GM19452 (cell line): ENCODE measurements around the gene TARBP2.

Source experiments
- ATAC-seq: cut with Tn5 transposase; IDR thresholded peaks from one replicate; pipeline ENCODE4 v1.9.1; 2021; ENCODE audit not compliant: unreplicated experiment

TARBP2 gene

DNA sequence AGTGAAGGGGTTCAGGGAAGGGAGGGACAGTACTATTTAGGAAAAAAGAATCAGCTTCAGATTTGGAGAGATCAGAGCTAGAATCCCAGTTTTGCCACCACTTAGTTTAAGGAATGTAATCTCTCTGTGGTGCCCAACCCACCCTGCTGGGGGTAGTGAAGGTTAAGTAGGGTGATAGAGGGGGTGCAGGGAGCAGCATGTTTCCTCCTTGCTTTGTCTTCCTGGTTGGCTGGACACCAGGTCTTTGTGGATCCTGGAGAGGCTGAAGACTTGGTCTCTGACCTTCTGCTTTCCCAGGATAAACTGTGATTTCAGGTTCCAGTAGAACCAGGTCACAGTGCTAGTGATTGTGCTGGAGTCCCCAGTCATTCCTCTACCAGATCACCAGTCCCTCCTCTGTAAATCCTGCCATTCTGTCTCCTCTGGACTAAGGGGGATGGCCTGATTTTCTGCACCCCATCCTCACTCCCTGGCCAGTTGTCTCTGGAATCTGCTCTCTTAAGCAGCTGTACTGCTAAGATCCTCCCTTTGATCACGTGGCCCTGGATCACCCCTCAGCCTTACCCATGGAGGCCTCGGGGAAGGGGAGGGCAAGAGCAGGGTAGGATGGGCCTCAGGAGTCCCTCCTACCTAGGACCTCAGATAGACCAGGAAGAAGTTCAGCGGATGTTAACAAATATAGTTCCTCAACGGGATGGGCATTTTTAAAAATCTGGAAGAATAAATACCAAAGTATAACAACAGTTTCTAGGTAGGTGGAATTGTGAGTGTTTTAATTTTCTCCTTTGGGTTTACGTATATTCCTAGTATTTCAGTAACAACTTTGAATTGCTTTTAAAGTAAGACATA lies 5.0 kb upstream of the TARBP2 start:
- no peak for ATAC-seq

DNA sequence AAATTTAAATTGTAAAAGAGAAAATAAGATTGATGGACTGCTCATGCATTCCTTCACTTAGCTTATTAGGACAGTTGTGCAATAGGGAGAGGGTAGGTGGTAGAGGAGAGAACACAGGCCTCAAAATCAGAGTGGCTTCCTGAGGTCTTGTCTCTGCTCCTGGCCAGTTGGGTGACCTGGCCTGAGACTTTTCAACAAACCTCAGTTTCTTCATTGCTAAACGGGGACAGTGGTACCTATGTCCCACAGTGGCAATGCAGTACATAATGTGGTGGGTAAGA lies 4.4 kb upstream of the TARBP2 start:
- no peak for ATAC-seq

DNA sequence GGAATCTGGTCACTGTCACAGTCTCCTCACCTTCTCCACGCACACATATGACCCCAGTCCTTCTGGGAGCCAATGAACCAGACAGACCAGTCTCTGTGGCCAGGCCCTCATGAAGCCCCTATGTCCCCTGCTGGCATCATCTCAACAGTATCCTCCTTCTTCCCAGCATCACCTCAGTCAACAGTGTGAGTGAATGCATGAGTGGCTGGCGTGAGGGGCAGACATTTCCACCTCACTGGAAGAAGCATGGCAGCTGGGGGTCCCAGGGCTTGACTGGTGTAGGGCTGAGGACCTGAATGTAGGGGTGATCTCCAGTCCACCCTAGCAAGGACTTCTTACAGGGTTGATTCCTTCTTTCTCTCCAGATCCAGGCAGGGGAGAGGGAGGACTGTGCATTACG lies 3.6 kb upstream of the TARBP2 start:
- no peak for ATAC-seq

DNA sequence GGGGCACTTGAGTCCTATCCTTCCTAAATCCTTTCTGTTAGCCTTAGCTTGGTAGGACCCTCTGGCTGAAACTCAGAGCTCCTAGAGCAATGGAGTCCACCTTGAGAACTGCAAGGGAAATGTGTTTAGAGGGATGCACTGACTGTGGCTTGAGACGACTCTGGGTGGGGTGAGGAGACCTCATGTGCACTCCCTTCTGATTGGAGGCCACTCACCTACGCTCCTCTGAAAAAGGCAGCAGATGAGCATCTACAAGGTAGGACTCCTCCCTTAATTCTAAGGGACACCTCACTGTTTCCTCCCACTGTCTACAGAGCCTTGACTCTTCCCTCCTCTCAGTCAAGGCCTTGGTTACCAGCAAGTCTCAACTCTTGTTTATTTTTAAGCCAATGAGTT lies 2.9 kb upstream of the TARBP2 start:
- ATAC-seq: no peak

DNA sequence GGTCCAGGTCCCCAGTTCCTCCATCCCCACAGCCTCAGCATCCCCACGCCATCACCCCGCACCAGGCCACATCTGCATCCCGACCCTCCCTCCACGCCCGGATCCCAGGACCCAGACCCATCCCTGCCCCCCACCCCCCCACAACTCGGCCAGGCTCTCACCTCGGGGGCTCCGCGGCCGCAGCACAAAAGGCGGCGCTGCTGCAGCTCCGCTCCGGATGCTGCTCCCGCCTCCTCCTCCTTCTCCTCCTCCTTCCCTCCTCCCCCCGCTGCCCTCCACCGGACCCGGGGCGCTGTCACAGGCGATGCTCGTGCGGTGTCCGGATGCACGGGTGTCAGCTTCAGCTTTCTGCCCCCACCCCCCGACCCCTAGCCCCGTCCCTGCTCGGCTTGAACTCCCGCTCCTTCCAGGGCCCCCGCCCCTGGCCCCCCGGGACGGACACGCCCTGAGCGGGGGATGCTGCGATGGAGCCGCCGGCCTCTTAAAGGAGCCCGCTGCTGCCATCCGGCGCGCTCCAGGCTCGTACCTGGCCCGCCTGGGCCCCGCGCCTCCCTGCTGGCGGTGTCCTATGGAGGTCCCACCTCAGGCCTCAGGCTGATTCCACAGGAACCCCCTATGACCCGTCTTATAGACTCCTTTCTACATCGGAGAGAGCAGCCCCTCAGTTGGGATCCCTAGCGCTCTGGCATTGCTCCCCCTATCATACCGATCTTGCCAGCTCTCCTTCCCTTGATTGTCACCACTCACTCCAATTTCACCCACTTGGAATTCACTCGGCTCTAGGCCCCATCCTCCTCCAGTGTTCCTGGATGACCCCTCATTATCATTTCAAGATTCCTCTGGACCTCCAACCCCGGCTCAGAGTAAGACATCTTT lies 1.6 kb upstream of the TARBP2 start, which contains the start of gene MAP3K12:
TSS of gene MAP3K12 (minus strand) at position 193 of the 876 bp plus-strand sequence. CDS start 12,067 bp downstream, outside the sequence.
- no peak for ATAC-seq

DNA sequence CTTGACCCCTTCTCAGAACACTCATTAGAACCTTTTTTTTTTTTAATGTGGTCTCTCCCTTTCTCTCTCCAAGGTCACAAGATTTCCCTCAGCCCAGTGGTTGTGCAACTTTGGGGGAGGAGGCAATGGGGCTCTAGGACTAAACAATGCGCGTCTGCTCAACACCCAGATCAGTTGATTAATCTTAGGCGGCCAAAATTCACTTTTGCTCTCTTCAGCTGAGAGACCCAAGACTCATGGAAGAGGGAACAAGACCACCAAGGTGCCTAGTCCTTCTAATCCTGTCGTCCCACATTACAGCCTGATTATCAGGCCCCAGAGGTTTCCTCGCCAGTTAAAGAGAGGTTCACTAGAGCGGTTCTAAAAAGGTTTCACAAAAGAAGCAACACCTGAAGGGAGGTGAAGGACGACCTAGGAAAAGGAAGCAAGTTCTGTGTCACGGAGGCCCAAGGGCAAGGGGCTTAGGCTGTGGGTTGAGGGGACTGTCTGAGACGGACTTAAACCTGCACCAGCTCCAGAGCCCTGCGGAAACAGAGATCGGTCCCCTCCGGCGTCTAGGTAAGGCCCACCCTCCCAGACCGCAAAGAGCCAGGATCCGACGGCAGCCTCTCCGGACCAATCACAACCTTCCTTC lies 824 bp upstream of the TARBP2 start:
- no peak for ATAC-seq

DNA sequence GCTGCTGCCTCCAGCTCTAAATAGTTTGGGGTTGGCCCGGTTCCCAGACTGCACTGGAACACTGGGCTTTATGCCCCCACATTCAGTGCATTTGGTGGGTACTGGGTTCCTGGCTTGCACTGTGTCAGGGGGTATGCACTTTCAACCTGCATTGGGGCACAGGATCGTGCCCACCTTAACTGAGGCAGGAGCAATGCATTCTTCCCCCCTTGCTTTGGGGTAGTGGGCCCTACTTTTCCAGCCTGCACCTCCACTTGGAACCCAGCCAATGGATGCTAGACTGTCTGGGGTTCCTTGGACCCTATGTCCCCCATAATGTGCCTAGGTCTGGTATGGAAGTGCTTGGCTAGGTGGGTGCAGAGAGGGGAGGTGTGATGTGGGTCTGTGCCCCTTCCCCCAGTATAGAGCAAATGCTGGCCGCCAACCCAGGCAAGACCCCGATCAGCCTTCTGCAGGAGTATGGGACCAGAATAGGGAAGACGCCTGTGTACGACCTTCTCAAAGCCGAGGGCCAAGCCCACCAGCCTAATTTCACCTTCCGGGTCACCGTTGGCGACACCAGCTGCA lies 615 bp downstream of the TARBP2 start:
- ATAC-seq: no peak

DNA sequence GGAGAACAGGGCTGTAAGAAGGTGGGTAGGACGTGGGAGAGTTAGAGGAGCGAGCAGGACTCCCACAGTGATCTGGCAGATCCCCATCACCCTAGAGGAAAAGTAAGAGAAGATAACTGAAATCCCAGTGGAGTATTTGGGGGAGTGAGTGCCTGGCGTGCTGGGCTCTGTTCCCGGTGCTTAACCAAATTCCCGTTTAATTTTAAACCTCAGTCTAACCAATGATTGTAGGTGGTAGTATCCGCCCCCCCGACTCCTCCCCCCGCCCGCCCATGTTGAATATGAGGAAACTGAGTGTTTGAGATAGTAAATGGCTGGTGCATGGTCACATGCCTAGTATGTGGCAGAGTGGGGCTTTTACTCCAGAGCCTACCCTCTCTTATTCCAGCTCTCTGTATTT lies 1.2 kb downstream of the TARBP2 start:
- no peak for ATAC-seq

DNA sequence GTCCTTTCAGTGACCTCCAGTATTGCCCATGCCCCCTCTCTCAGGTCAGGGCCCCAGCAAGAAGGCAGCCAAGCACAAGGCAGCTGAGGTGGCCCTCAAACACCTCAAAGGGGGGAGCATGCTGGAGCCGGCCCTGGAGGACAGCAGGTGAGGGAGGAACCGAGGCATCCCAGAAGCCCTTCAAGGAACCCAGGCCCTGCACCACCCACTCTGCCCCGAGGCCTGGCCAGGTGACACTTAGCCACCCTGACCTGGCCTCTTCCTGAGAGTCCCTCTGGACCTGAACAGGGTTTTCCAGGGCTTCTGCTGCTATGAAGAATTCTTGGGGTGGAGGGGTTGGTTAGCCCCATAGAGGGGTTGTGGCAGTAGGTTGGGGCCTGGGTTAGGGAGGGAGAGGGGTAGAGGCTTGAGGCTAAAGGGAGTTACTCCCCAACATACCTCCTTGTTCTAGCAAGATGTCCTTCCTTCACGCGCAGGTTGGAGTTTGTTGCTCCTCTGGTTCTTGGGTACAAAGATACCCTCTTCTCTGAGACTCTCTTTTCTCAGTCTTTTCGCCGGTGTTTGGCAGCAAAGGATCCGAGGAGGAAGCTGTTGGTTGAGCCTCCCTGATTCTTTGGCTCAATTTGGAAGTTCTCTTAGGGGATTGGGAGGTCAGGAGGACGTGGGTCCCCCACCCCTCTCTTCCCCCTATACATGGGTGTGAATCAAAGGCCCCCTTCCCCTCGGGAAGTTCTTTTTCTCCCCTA lies 2.1 kb downstream of the TARBP2 start:
- no peak for ATAC-seq

DNA sequence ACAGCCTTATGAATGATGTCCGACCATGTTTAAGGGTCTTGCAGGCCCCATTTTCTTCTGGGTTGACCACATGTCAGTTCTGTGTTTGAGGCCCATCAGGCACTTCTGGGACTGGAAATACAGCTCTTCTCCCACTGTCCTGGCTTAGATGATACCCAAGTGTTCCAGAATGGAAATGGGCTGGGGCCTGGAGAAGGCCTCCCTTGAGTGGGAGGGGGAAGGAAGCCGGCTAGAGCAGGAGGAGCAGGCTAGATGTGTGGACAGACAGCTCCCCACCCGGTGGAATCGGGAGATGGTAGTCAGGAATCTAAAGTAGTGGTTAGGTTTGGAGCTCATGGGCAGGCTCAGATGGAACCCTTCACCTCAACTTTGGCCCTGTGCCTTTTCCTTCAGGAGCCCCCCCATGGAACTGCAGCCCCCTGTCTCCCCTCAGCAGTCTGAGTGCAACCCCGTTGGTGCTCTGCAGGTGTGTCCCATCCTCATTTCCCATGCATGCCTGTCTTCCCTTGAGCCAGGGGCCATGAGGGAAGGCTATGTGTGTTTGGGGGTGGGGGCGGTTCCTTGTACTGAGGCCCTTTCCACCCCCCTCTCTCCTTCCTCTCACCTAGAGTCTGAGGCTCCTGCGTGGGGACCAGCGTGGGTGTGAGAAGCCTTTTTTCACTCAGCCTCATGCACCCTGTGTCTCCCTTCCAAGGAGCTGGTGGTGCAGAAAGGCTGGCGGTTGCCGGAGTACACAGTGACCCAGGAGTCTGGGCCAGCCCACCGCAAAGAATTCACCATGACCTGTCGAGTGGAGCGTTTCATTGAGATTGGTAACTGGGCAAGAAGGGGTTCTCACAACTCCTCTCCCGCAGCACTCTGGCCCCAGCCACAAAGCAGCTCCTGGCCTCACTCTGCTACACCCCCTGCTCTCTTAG lies 3.2 kb downstream of the TARBP2 start:
- no peak for ATAC-seq

DNA sequence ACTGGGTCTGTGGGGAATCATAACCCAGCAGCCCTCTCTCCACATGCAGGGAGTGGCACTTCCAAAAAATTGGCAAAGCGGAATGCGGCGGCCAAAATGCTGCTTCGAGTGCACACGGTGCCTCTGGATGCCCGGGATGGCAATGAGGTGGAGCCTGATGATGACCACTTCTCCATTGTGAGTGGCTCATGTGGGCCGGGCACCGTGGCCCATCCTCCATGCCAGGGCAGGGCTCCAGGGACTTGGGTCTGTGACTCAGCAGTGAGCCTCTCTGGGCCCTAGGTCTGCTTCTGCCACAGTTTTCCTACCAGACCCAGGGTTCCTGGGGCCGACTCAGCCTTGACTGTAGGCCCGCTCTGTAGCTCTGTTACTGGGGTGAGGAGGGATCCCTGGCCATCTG lies 4.0 kb downstream of the TARBP2 start:
- no peak for ATAC-seq

DNA sequence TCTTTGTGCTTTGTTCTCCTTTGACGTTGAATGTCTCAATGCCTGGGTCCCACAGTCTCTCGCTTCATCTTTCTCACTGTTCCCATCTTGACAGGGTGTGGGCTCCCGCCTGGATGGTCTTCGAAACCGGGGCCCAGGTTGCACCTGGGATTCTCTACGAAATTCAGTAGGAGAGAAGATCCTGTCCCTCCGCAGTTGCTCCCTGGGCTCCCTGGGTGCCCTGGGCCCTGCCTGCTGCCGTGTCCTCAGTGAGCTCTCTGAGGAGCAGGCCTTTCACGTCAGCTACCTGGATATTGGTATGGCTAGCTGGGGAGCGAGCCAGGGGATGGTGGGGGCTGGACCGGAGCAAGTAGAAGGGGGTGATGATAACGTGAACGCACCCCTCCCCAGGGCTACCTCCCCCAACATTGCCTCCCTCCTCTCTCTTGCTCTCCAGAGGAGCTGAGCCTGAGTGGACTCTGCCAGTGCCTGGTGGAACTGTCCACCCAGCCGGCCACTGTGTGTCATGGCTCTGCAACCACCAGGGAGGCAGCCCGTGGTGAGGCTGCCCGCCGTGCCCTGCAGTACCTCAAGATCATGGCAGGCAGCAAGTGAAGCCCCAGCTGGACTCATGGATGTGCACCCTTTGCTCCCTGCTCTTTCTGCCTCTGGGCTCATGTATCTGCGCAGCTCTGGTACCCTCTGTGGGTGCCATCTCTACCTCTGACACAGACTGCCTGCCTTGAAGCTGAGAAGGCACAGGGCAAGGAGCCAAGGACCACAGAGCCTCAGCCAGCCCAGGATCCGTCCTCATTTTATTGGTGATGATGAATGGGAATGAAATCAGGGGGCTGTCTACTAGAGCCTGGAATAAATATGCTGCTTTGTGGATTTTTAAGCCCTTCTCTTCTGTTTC lies 4.7 kb downstream of the TARBP2 start:
- no peak for ATAC-seq

DNA sequence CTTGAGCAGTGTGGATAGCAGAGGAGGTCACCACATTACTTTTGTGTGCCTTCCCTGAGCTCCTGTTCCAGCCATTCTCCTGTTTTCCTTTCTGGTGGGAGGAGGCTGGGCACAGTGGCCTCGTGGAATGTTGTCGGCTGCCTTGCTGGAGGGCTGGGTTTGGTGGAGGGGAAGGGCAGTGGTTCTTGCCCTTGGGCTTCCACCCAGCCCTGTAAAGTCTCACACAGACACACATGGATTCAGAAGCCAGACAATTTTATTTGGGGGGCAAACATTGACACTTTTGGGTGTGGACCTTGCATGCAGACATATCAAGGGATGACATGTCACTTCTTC lies 5.3 kb downstream of the TARBP2 start:
- no peak for ATAC-seq

DNA sequence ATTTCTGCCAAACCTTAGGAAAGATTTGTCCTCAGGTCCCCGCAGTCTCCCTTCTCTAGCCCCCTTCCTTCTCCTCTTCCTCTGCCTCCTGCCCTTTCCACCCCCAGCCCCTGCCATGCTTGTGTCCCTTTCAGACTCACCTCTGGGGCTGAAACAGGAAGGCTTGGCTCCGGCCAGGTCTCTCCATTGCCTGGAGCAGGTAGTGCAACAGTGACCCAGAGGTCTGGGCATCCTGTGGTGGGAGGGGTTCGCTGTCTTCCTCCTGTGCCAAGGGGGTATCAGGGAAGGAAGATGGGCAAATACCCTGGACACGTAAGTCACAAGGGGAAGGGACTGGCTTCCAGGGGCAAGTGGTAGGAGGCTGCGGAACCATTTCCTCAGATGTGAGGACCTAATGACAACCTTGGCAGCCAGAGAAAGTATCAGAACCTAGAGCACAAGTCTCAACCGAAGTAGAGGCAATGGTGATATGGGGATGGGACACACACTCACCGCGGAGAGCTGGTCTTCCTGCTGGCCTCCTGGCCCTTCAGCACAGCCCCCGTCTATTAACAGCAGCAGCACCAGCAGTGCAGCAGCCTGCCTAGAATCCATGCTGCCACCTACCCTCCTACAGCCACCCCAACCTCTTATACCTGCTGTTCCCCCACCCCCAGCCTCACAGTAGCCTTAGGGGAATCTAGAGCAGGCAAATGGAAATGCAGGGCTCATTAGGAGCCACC lies 6.0 kb downstream of the TARBP2 start, which contains the start of gene NPFF:
TSS of gene NPFF (minus strand) at position 604 of the 722 bp plus-strand sequence. CDS start at position 594, 10 bp downstream.
- ATAC-seq: no peak

DNA sequence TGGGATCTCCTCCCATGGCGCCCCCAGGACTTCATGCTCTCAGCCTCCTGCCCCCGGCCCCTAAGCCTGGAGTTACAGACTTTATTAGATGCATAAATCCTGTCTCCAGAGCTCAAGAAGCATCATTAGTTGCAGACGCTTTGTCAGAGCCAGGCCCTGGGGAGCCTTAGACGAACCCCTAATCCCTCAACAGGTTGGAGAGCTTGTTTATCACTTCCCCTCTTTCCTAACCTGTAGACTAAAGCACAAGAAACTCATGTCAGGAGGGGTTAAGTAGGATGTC lies 6.5 kb downstream of the TARBP2 start:
- ATAC-seq: no peak

DNA sequence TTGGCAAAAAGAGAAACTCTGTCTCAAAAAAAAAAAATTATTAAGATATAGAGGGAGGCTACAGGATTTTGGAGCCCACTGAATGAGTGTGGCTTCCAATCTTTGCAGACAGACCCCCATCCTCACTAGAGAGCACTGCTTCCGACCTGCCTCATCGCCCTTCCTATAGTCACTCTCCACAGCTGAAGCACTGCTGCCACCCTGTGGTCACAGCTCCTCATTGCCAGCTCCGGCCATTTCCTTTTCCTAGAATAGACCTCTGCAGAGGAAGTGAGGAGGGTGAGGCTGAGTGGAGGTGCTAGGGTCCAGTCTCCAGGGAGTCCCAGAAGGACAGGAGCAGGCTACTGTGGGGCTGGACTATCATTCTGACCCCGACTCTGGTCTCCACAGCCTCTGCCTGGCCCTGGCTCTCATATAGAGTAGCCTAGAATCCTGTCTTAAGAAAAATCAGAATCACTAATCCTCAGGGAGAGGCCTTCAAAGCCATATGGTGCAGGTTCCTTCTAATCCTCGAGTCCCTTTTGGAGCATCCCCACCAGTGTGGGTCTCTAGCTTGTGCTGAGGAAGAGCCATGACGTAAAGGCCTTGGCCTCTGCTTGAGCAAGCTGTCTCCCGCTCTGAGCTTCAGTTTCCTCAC lies 7.6 kb downstream of the TARBP2 start:
- ATAC-seq: peak; percentile 87

DNA sequence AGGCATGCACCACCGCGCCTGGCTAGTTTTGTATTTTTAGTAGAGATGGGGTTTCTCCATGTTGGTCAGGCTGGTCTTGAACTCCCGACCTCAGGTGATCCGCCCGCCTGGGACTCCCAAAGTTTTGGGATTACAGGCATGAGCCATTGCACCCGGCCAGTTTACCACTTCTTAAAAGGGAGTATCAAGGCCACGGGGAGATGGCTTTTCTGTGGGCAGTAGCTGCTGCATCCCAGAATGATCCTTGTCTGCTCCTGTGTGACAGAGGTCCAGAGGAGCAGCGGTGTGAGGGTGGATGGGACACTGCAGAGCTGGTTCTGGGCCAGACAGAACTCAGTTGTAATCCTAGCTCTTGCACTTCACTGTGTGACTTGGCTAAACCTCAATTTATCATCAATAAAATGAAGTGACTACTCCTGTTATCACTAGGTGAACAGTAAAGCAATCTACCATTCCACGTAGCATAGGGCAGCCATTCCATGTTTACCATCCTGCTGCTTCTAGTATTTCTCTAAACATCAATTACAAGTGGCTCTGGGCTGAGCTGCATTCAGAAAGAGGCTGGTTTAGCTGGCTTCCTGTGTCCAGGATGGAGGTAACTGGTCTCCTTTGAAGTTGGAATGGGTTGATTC lies 9.2 kb downstream of the TARBP2 start:
- no peak for ATAC-seq
